ENCODE measurements around the gene EIF4E. TPM values are rescaled to one million over a fixed set of nuclear protein-coding genes. Genes with fewer than 3 reads are reported as not detected.

EIF4E gene
- 213 TPM for total RNA-seq

GRCh38 chr4:98928505-98929340 lies at the start of gene EIF4E:
Gene EIF4E (minus strand): TSS chr4:98929133. CDS start chr4:98929112, 21 bp downstream.
- FAIRE-seq: no peak
- peak; percentile 84 for DNase-seq (ENCODE audit: low spot score in 2 of 2)

GRCh38 chr4:98977557-98977956 lies 48.6 kb upstream of the EIF4E start:
- no peak for FAIRE-seq

GRCh38 chr4:98976716-98977115 lies 47.8 kb upstream of the EIF4E start:
- no peak for FAIRE-seq
- no peak for DNase-seq (ENCODE audit: low spot score in 2 of 2)

More at GRCh38 chr4:98977557-98977956, 48.6 kb upstream of the EIF4E start:
- no peak for DNase-seq (ENCODE audit: low spot score in 2 of 2)

- FAIRE-seq (no peak), DNase-seq (ENCODE audit: low spot score in 2 of 2) (no peak)
These were observed 41.2 kb upstream of the EIF4E start for GRCh38 chr4:98969878-98970785.

GRCh38 chr4:98967786-98968329 lies 38.9 kb upstream of the EIF4E start:
- DNase-seq (ENCODE audit: low spot score in 2 of 2) (no peak), FAIRE-seq (no peak)

- no peak for FAIRE-seq
- no peak for DNase-seq (ENCODE audit: low spot score in 2 of 2)
These were observed 38.0 kb upstream of the EIF4E start for GRCh38 chr4:98966926-98967325.

GRCh38 chr4:98963538-98964433 lies 34.9 kb upstream of the EIF4E start:
- FAIRE-seq (no peak), DNase-seq (ENCODE audit: low spot score in 2 of 2) (no peak)

GRCh38 chr4:98961770-98962169 lies 32.8 kb upstream of the EIF4E start:
- FAIRE-seq: no peak
- no peak for DNase-seq (ENCODE audit: low spot score in 2 of 2)

GRCh38 chr4:98959411-98959810 lies 30.5 kb upstream of the EIF4E start:
- FAIRE-seq (no peak), DNase-seq (ENCODE audit: low spot score in 2 of 2) (no peak)

- no peak for DNase-seq (ENCODE audit: low spot score in 2 of 2)
- FAIRE-seq: no peak
These were observed 29.1 kb upstream of the EIF4E start for GRCh38 chr4:98958065-98958464.

- FAIRE-seq: no peak
These were observed 26.3 kb upstream of the EIF4E start for GRCh38 chr4:98955229-98955628.

GRCh38 chr4:98951710-98952109 lies 22.8 kb upstream of the EIF4E start:
- DNase-seq (ENCODE audit: low spot score in 2 of 2) (no peak), FAIRE-seq (no peak)

More at GRCh38 chr4:98955229-98955628, 26.3 kb upstream of the EIF4E start:
- no peak for DNase-seq (ENCODE audit: low spot score in 2 of 2)

- FAIRE-seq (no peak), DNase-seq (ENCODE audit: low spot score in 2 of 2) (no peak)
These were observed 22.0 kb upstream of the EIF4E start for GRCh38 chr4:98950925-98951324.

GRCh38 chr4:98946359-98946758 lies 17.4 kb upstream of the EIF4E start:
- DNase-seq (ENCODE audit: low spot score in 2 of 2) (no peak), FAIRE-seq (no peak)

GRCh38 chr4:98945297-98945850 lies 16.4 kb upstream of the EIF4E start:
- DNase-seq (ENCODE audit: low spot score in 2 of 2) (no peak), FAIRE-seq (no peak)

- FAIRE-seq: no peak
- peak in 1 of 2 donors; percentile 39 for DNase-seq (ENCODE audit: low spot score in 2 of 2)
These were observed 11.0 kb upstream of the EIF4E start for GRCh38 chr4:98939892-98940298.

- no peak for FAIRE-seq
- DNase-seq (ENCODE audit: low spot score in 2 of 2): no peak
These were observed 10.5 kb upstream of the EIF4E start for GRCh38 chr4:98939438-98939837.

GRCh38 chr4:98937986-98938720 lies 9.2 kb upstream of the EIF4E start:
- no peak for DNase-seq (ENCODE audit: low spot score in 2 of 2)
- FAIRE-seq: no peak

GRCh38 chr4:98935633-98936032 lies 6.7 kb upstream of the EIF4E start:
- no peak for DNase-seq (ENCODE audit: low spot score in 2 of 2)
- no peak for FAIRE-seq
